Dendritic cell treated with granulocyte-macrophage colony-stimulating factor and Interleukin-4, amounts not matched to agents 40 ng/mL and 50 ng/mL, for 4 days (primary cell): ENCODE results near the gene MAT1A.

ENCODE experiments used
- H3K27ac Mint-ChIP-seq: one replicate; pipeline ENCODE4 v1.8.0; 2022; ENCODE audit warnings: mild to moderate bottlenecking, mixed read lengths
- H3K27me3 Mint-ChIP-seq: one replicate; pipeline ENCODE4 v1.8.0; 2022; ENCODE audit warnings: mild to moderate bottlenecking, mixed read lengths
- H3K36me3 Mint-ChIP-seq: one replicate; pipeline ENCODE4 v1.8.0; 2022; ENCODE audit warnings: low read depth, mixed read lengths
- H3K4me1 Mint-ChIP-seq: one replicate; pipeline ENCODE4 v1.8.0; 2022; ENCODE audit warnings: low read depth, mixed read lengths
- H3K4me3 Mint-ChIP-seq: one replicate; pipeline ENCODE4 v1.8.0; 2022; ENCODE audit warnings: mild to moderate bottlenecking, moderate library complexity, mixed read lengths
- H3K9me3 Mint-ChIP-seq: one replicate; pipeline ENCODE4 v1.8.0; 2022; ENCODE audit warnings: mixed read lengths
- intact Hi-C: fragments of 100-400 bp; cut with micrococcal nuclease; formaldehyde crosslinking; loops from one replicate; pipeline ENCODE4 v1.15.0; 2022

The MAT1A gene

GRCh38 chr10:80277567-80278250, 11.7 kb downstream of the MAT1A start:
- no peaks in the 10 kb centered on the region for H3K36me3 Mint-ChIP-seq
- H3K4me3 Mint-ChIP-seq: no peak overlapping the region
- H3K9me3 Mint-ChIP-seq: no peaks in the 10 kb centered on the region
- intact Hi-C loops: no loop called here
- no peak overlapping the region for H3K27ac Mint-ChIP-seq
- H3K4me1 Mint-ChIP-seq: no peaks in the 10 kb centered on the region
- peaks cover 2% of the 10 kb centered on the region for H3K27me3 Mint-ChIP-seq

- Mint-ChIP-seq H3K27ac (no peak overlapping the region), H3K36me3 (no peaks in the 10 kb centered on the region), H3K4me1 (no peaks in the 10 kb centered on the region), H3K9me3 (no peaks in the 10 kb centered on the region), H3K27me3 (peaks cover 2% of the 10 kb centered on the region), H3K4me3 (no peak overlapping the region)
- intact Hi-C loops: no loop called here
Observed at GRCh38 chr10:80277016-80277415, 12.4 kb downstream of the MAT1A start.

- intact Hi-C loops: no loop called here
- Mint-ChIP-seq H3K9me3 (no peaks in the 10 kb centered on the region), H3K4me1 (no peaks in the 10 kb centered on the region), H3K27ac (no peak overlapping the region), H3K36me3 (no peaks in the 10 kb centered on the region), H3K4me3 (no peak overlapping the region), H3K27me3 (no peaks in the 10 kb centered on the region)
Observed at GRCh38 chr10:80276335-80276734, 13.1 kb downstream of the MAT1A start.

GRCh38 chr10:80275756-80276155, 13.7 kb downstream of the MAT1A start:
- intact Hi-C loops: no loop called here

GRCh38 chr10:80275135-80275498, 14.3 kb downstream of the MAT1A start:
- no peaks in the 10 kb centered on the region for H3K36me3 Mint-ChIP-seq
- H3K27ac Mint-ChIP-seq: no peak overlapping the region
- H3K4me1 Mint-ChIP-seq: no peaks in the 10 kb centered on the region
- intact Hi-C loops: no loop called here
- no peaks in the 10 kb centered on the region for H3K9me3 Mint-ChIP-seq
- no peaks in the 10 kb centered on the region for H3K27me3 Mint-ChIP-seq
- H3K4me3 Mint-ChIP-seq: no peak overlapping the region

More at GRCh38 chr10:80275756-80276155, 13.7 kb downstream of the MAT1A start:
- H3K4me3 Mint-ChIP-seq: no peak overlapping the region
- no peaks in the 10 kb centered on the region for H3K27me3 Mint-ChIP-seq
- H3K27ac Mint-ChIP-seq: no peak overlapping the region
- no peaks in the 10 kb centered on the region for H3K9me3 Mint-ChIP-seq
- H3K4me1 Mint-ChIP-seq: no peaks in the 10 kb centered on the region
- no peaks in the 10 kb centered on the region for H3K36me3 Mint-ChIP-seq

GRCh38 chr10:80274396-80275134, 14.9 kb downstream of the MAT1A start:
- H3K9me3 Mint-ChIP-seq: no peaks in the 10 kb centered on the region
- no peaks in the 10 kb centered on the region for H3K4me1 Mint-ChIP-seq
- H3K4me3 Mint-ChIP-seq: no peak overlapping the region
- no peak overlapping the region for H3K27ac Mint-ChIP-seq
- intact Hi-C loops: no loop called here
- H3K27me3 Mint-ChIP-seq: no peaks in the 10 kb centered on the region
- H3K36me3 Mint-ChIP-seq: no peaks in the 10 kb centered on the region

- no peaks in the 10 kb centered on the region for H3K4me1 Mint-ChIP-seq
- H3K27ac Mint-ChIP-seq: no peak overlapping the region
- H3K27me3 Mint-ChIP-seq: no peaks in the 10 kb centered on the region
- intact Hi-C loops: no loop called here
- no peaks in the 10 kb centered on the region for H3K36me3 Mint-ChIP-seq
- no peaks in the 10 kb centered on the region for H3K9me3 Mint-ChIP-seq
- H3K4me3 Mint-ChIP-seq: no peak overlapping the region
Observed at GRCh38 chr10:80273523-80274170, 15.8 kb downstream of the MAT1A start.

GRCh38 chr10:80272793-80273522, 16.5 kb downstream of the MAT1A start:
- H3K36me3 Mint-ChIP-seq: no peaks in the 10 kb centered on the region
- H3K27ac Mint-ChIP-seq: no peak overlapping the region
- H3K4me1 Mint-ChIP-seq: no peaks in the 10 kb centered on the region
- no peak overlapping the region for H3K4me3 Mint-ChIP-seq
- no peaks in the 10 kb centered on the region for H3K9me3 Mint-ChIP-seq
- no peaks in the 10 kb centered on the region for H3K27me3 Mint-ChIP-seq
- intact Hi-C loops: no loop called here

- Mint-ChIP-seq H3K4me1 (no peaks in the 10 kb centered on the region), H3K27me3 (no peaks in the 10 kb centered on the region)
Observed at GRCh38 chr10:80271416-80271815, 18.0 kb downstream of the MAT1A start.

GRCh38 chr10:80270887-80271286, 18.6 kb downstream of the MAT1A start:
- intact Hi-C loops: no loop called here
- H3K9me3 Mint-ChIP-seq: no peaks in the 10 kb centered on the region
- H3K4me1 Mint-ChIP-seq: no peaks in the 10 kb centered on the region
- H3K27me3 Mint-ChIP-seq: no peaks in the 10 kb centered on the region
- no peak overlapping the region for H3K27ac Mint-ChIP-seq
- H3K36me3 Mint-ChIP-seq: no peaks in the 10 kb centered on the region
- H3K4me3 Mint-ChIP-seq: no peak overlapping the region

More at GRCh38 chr10:80271416-80271815, 18.0 kb downstream of the MAT1A start:
- Mint-ChIP-seq H3K36me3 (no peaks in the 10 kb centered on the region), H3K27ac (no peak overlapping the region), H3K4me3 (no peak overlapping the region), H3K9me3 (no peaks in the 10 kb centered on the region)
- intact Hi-C loops: no loop called here

- intact Hi-C loops: no loop called here
- Mint-ChIP-seq H3K4me3 (no peak overlapping the region), H3K27me3 (no peaks in the 10 kb centered on the region), H3K9me3 (no peaks in the 10 kb centered on the region), H3K4me1 (no peaks in the 10 kb centered on the region), H3K27ac (no peak overlapping the region), H3K36me3 (no peaks in the 10 kb centered on the region)
Observed at GRCh38 chr10:80268938-80269588, 20.4 kb downstream of the MAT1A start.

GRCh38 chr10:80268266-80268665, 21.2 kb downstream of the MAT1A start:
- intact Hi-C loops: no loop called here
- Mint-ChIP-seq H3K4me3 (no peak overlapping the region), H3K36me3 (no peaks in the 10 kb centered on the region), H3K9me3 (no peaks in the 10 kb centered on the region), H3K4me1 (no peaks in the 10 kb centered on the region), H3K27me3 (no peaks in the 10 kb centered on the region), H3K27ac (no peak overlapping the region)

- Mint-ChIP-seq H3K9me3 (no peaks in the 10 kb centered on the region), H3K27ac (no peak overlapping the region), H3K4me1 (no peaks in the 10 kb centered on the region), H3K36me3 (no peaks in the 10 kb centered on the region), H3K27me3 (peaks cover 4% of the 10 kb centered on the region), H3K4me3 (no peak overlapping the region)
- intact Hi-C loops: no loop called here
Observed at GRCh38 chr10:80266513-80266863, 23.0 kb downstream of the MAT1A start.
